GM21576 (cell line): ENCODE data around the gene KIRREL2.
"Not testable (repeated sequence)": the region's sequence is repeated elsewhere in the genome, so short reads cannot be mapped to it uniquely, and the experiment has no call there.

Experiments used
- ATAC-seq: cut with Tn5 transposase; IDR thresholded peaks from one replicate; pipeline ENCODE4 v1.9.1; 2021; ENCODE audit warnings: mild to moderate bottlenecking, moderate library complexity; ENCODE audit not compliant: unreplicated experiment

KIRREL2 gene

DNA sequence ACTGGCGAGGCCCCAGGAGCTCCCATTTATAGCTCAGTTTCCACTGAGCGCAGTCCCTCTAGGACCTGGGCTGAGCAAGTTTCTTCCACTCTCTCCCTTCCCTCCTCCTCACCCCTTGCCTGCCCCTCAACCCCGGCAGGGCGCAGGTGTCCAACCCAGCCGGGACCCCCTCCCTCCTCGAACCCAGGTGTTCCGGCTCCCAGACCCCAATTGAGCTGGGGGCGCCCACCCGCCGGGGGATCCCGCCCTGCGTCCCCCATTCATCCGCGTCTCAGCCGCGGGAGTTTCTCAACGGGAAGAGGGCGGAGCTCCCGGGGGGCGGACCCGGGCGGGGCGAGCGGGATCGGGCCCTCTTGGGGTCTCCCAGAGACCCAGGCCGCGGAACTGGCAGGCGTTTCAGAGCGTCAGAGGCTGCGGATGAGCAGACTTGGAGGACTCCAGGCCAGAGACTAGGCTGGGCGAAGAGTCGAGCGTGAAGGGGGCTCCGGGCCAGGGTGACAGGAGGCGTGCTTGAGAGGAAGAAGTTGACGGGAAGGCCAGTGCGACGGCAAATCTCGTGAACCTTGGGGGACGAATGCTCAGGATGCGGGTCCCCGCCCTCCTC lies at the start of gene KIRREL2:
Gene KIRREL2 (plus strand): TSS at position 366 of the 604 bp plus-strand sequence. CDS start 209 bp downstream, at position 575.
- ATAC-seq = no peak

DNA sequence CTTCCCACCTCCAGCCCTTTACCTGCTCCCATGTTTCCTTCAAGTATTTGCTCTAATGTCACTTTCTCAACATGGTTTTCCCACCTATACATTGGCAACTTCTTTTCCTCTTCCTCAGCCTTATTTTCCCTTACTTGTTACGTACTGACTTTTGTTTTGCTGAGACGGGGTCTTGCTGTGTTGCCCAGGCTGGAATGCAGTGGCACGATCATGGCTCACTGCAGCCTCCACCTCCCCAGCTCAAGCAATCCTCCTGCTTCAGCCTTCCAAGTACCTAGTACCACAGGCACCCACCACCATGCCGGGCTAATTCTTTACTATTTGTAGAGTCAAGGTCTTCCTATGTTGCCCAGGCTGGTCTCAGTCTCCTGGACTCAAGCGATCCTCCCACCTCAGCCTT lies 49.1 kb upstream of the KIRREL2 start:
- no peak for ATAC-seq

- no peak for ATAC-seq
Observed at GRCh38 chr19:35811317-35812219, 45.1 kb upstream of the KIRREL2 start.

DNA sequence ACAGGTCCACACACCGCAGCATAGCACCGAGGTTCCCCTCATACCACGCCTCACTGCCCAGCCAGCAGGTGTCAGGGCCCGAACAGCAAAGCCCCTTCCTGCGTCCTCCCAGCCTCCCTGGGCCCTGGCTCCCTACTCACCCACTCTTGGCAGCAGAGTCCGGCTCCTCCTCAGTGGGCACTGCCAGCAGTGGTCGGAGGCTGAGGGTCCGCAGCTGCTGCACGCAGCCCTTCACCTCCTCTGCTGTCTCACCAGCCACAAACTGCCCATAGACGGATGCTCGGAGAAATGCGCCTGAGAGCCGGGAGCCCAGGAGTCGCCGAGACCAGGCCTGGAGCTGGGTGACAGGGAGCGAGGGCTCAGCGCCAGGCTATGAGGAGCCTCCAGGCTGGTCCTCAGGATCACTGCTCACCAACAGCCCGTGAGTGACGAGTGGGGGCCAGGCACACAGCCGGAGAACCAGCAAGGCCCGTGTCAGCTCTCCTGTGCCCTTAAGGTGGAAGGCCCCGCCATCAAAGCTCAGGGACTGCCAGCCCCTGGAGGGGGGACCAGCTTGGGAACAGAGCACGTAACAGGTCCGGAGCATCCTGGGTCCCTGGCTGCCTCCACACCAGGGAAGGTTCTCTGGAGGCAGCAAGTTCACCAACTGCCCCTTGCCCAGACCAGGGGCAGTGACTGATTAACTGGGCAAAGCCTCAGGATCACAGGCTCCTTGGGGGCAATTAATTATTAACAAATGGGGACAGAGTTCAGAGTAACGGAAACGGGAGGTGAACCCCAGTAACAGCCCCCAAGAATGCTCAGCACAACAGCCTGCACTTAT lies 44.3 kb upstream of the KIRREL2 start, which contains the start of gene PRODH2:
Gene PRODH2 (minus strand): TSS at position 626 of the 823 bp plus-strand sequence. CDS start 40 bp downstream, at position 586.
- ATAC-seq = no peak

DNA sequence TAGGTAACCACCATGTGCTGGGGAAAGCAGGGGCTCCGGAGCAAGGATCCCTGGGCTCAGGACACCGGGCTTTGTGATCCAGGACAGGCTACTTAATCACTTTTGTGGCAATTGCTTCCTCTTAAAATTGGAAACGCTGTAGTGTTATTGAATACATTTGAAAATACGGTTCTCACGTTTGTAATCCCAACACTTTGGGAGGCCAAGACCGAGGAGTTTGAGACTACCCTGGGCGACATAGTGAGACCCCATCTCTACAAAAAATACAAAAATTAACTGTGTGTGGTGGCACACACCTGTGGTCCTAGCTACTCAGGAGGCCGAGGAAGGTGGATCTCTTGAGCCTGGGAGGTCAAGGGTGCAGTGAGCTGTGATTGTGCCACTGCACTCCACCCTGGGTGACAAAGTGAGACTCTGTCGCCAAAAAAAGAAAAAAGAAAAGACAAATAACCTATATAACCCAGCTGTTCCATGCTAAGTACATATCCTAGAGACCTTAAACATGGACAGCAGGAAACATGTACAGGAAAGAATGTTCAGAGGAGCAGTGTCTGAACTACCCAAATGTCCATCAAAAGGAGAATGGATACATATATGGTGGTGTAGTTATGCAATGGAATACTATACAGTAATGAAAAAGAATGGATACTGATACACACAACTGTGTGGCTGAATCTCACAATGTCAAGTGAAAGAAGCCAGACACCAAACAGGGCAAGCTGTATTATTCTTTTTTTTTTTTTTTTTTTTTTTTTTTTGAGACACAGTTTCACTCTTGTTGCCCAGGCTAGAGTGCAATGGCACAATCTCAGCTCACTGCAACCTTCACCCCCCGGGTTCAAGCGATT lies 43.4 kb upstream of the KIRREL2 start:
- ATAC-seq = no peak

DNA sequence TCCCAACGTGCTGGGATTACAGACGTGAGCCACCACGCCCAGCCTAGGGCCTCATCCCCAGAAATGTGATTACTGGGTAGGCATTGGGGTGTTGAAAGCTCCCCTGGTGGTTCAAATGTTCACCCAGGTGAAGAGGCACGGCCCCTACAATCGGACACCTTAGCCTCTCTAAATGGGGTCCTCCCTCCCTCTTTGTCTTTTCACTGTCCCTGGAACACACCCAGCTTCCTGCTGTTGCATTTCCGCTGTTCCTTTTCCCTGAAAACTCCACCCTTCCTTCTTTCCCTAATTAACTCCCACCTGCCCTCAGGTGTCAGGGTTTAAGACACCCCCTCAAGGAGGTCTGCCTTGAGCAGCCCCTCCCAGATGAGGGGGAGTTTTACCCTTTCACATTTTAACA lies 40.4 kb upstream of the KIRREL2 start:
- ATAC-seq = no peak

GRCh38 chr19:35816846-35817245 lies 39.9 kb upstream of the KIRREL2 start:
- no peak for ATAC-seq

DNA sequence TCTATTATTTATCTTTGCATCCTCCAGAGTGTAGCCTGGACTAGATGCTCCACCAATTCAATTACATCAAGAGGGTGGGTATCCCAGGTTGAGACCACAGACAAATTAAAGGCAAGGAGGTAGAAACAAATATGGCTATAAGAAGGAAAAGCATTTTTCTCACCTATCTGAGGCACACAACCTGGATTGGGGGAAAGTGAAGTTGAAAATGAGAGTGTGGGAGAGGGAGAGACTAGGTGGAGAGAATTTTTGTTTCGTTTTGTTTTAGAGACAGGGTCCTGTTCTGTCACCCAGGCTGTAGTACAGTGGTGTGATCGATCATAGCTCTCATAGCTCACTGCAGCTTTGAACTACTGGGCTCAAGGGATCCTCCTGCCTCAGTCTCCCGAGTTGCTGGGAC lies 38.3 kb upstream of the KIRREL2 start:
- no peak for ATAC-seq

GRCh38 chr19:35822579-35822978 lies 34.1 kb upstream of the KIRREL2 start:
- ATAC-seq = no peak

- no peak for ATAC-seq
Observed at GRCh38 chr19:35824150-35824549, 32.6 kb upstream of the KIRREL2 start.

DNA sequence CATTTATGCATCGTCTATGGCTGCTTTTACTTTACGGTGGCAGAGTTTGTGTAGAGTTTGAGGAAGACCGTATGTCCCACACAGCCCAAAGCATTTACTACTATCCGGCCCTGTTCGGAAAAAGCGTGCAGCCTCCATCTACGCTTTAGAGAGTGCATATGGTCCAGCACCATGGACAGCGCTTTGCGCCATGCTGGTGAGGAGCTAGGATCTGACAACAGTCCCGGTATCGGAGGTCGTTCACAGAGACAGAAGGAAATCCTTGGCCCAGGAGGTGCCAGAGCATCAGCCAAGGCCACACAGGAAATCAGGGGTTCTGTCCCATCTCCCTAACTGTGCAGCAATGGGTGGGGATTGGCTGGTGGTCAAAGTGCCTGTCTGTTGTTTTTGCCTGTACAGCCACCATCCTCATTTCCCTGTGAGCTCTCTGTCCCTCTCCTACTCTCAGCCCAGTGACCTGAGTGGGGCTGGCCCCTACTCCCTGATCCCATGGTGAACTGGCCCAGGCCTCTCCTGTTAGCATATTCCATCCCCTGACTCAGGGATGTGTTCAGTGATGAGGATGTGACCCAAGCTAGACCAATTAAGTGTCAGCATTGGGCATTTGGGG lies 27.9 kb upstream of the KIRREL2 start:
- ATAC-seq = no peak

DNA sequence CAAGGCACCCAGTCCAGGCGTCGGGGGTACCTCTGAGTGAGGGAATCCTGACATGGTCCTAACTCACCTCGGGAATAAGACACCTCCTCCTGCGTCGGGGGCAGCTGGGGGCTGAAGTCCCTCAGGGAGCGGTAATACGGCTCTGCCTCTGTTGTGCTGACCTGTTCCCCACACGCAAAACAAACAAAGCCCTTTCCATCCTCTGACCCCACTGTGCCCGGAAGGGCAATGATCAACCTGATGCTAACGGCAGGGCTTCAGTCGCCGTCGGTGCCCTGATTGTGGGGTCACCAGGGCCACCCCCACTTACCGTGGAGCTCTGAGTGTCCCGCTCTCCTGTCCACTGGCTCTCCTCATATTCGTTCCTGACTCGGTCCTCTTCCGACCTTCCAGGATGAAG lies 25.7 kb upstream of the KIRREL2 start:
- no peak for ATAC-seq

DNA sequence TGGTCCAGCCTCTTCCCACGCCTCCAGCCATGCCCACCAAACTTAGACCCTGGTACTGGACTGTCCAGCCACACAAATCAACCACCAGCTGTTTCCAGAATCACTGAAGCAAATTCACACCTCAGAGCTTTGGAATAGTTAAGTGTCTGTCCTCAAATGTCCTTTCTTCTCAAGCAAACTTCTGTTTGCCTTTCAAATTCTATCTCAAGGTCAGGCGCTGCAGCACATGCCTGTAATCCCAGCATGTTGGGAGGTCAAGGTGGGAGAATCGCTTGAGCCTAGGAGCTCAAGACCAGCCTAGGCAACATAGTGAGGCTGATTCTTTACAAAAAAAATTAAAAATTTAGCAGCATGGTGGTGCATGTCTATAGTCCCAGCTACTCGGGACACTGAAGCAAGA lies 24.7 kb upstream of the KIRREL2 start:
- ATAC-seq = no peak

GRCh38 chr19:35833972-35834371 lies 22.7 kb upstream of the KIRREL2 start:
- no peak for ATAC-seq

GRCh38 chr19:35836096-35836495 lies 20.6 kb upstream of the KIRREL2 start:
- ATAC-seq = not testable (repeated sequence)

- no peak for ATAC-seq
Observed at GRCh38 chr19:35841961-35842595, 14.6 kb upstream of the KIRREL2 start.

DNA sequence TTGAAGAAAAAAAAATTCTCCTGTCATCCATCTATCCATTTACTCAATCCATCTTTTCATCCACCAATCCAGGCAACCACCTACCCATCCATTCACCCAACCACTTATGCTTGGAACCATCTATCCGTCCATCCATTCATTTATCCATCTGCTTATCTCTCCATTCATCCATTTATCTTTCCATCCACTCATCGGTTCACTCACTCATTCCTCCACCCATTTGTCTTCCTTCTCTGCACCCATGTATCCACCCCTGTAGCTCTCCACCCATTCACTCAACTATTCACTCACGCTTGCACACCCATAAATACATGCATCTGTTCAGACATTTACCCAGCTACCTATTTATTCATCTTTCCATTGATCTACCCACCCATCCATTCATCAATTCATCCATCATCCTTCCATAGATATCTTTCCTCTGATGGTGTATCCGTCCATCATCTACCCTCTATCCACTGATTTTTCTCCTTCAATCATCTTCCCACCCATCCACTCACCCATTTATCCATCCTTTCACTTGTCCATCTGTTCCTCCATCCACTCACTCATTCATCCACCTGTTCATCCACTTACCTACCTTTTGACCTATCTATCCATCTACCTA lies 13.9 kb upstream of the KIRREL2 start:
- ATAC-seq = no peak

- ATAC-seq = no peak
Observed at GRCh38 chr19:35843676-35844481, 12.8 kb upstream of the KIRREL2 start.
